Lower leg skin (tissue), 4 donors: ENCODE data around the gene SPHKAP. TPM values are rescaled to one million over a fixed set of nuclear protein-coding genes. Genes with fewer than 3 reads are reported as not detected.

Experiments
- DNase-seq, 2 donors: peaks; one replicate each; pipeline ENCODE4 v3.0.0-alpha.2; 2019; ENCODE audit warnings: low spot score in 2 of 2
- H3K4me3 ChIP-seq: fragments of 200-600 bp; sonication (generic); 2 replicates; pipeline ENCODE4 v1.5.1; 2017; ENCODE audit warnings: mild to moderate bottlenecking, low read depth; ENCODE audit not compliant: poor library complexity, severe bottlenecking
- CTCF ChIP-seq, 3 donors: fragments of 450-650 bp; IDR thresholded peaks; one replicate each; pipeline ENCODE4 v1.5.1; 2016; ENCODE audit warnings: antibody characterized with exemption in 3 of 3, mild to moderate bottlenecking in 3 of 3, moderate library complexity in 2 of 3
- POLR2A ChIP-seq, 2 donors: fragments of 450-650 bp; IDR thresholded peaks; one replicate each; pipeline ENCODE4 v1.6.1; 2016 to 2017; ENCODE audit warnings: antibody characterized with exemption in 2 of 2, mild to moderate bottlenecking in 1 of 2, moderate library complexity in 1 of 2
- WGBS, 2 donors: methylation state at CpG; one replicate each; pipeline ENCODE4 v1.1.5; 2018; 5-methylcytosine and 5-hydroxymethylcytosine counted together
- intact Hi-C: fragments of 100-400 bp; cut with DNase I; formaldehyde crosslinking; loops from one replicate; pipeline ENCODE4 v1.15.0; 2023; ENCODE audit warnings: low total_unique reads
- total RNA-seq, 4 donors: library from RNA; depleted of rRNA; stranded (reverse); fragments of >200 nt; gene quantifications; one replicate each; pipeline ENCODE4 v1.1.0, GENCODE V29; 2016

The SPHKAP gene
- total RNA-seq, 4 donors from 2014 or later: 0.05 to 0.49 (median 0.18) TPM

GRCh38 chr2:228180181-228181097 lies 1.0 kb downstream of the SPHKAP start:
- DNase-seq: no peak

DNA sequence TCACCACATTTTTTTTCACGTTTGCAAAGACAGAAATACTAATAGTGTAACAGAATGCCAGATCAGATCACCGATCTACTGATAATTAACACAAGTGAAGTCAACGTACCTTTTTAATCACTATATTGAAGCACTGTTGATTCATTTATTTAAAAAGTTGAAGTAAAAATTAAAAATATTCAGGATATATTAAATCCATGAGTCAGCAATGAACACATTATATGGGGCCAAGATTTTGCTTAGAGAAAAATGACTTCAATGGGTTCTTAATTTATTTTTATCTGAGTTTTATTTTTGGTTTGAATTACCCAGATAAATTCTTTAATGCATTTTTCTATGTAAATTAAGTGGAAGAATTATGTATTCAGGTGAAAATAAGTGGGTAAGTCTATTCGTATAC lies 14.2 kb downstream of the SPHKAP start:
- DNase-seq: no peak
- 74 to 84% methylated on average over 4 of the region's 4 CpGs for WGBS, 2 donors
- no peak overlapping the region for H3K4me3 ChIP-seq
- intact Hi-C loops: no loop called here
- TF ChIP-seq POLR2A (IDR thresholded peaks at IDR 0.05) (no peak), CTCF (IDR thresholded peaks at IDR 0.05) (no peak)

More at GRCh38 chr2:228180181-228181097, 1.0 kb downstream of the SPHKAP start:
- intact Hi-C loops: no loop called here
- no peak overlapping the region for H3K4me3 ChIP-seq
- TF ChIP-seq CTCF (IDR thresholded peaks at IDR 0.05): no peak
- no peak for TF ChIP-seq POLR2A (IDR thresholded peaks at IDR 0.05)
- 3 to 4% methylated on average over 43 of the region's 43 CpGs for WGBS, 2 donors

DNA sequence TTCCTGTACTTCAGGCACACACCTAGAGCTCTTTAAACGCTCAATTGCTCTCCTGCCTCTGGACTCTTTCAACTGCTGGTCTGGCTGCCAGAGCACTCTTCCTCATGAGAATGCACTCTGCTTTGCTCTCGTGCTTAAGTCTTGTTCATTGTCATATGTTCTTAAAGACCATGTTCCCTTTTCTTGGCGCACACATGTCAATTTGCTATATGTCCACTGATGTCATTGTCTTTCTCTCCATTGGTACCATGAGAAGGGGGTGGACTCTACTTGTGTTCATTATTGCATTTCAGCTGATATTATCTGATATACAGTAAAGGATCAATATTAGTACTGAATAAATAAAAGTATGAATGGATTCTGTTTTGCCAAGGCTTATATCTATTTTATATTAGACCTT lies 16.8 kb downstream of the SPHKAP start:
- TF ChIP-seq CTCF (IDR thresholded peaks at IDR 0.05) (no peak), POLR2A (IDR thresholded peaks at IDR 0.05) (no peak)
- H3K4me3 ChIP-seq: no peak overlapping the region
- DNase-seq: no peak
- 86 to 90% methylated on average over 3 of the region's 3 CpGs for WGBS, 2 donors
- intact Hi-C loops: loop anchor here (5.0 kb wide), 1 partner anchor 527 kb away; no protein-coding TSS in a partner anchor

GRCh38 chr2:228157841-228158240 lies 23.6 kb downstream of the SPHKAP start:
- DNase-seq: no peak
- H3K4me3 ChIP-seq: no peak overlapping the region
- intact Hi-C loops: no loop called here
- TF ChIP-seq CTCF (IDR thresholded peaks at IDR 0.05): no peak
- TF ChIP-seq POLR2A (IDR thresholded peaks at IDR 0.05): no peak

DNA sequence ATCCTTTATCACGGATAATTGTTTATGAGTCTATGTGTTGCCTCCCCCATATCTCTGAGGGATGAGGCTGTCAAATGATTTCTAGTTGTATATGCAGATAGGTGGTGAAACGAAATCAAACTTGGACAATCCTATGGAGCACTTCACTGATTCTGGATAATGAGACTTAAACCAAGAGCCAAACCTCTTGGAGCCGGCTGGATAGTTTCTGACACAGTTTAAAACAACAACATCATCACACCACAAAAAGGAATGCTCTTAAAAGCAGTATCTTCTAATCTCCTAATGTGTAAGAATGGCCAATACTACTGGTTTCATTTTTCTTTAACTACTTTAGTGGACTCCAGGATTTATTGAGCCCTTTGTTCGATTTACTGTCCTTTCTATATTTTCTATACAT lies 36.5 kb downstream of the SPHKAP start:
- TF ChIP-seq POLR2A (IDR thresholded peaks at IDR 0.05) (no peak), CTCF (IDR thresholded peaks at IDR 0.05) (no peak)
- 69 to 74% methylated on average over 4 of the region's 4 CpGs for WGBS, 2 donors
- DNase-seq: no peak
- intact Hi-C loops: no loop called here
- no peak overlapping the region for H3K4me3 ChIP-seq
